ENCODE measurements around the gene LARP4B.

GRCh38 chr10:855671-856070, 75.8 kb downstream of the LARP4B start:
- no peak for TF ChIP-seq POLR2A (IDR thresholded peaks at IDR 0.05; ENCODE audit: low read length)
- TF ChIP-seq GATA1 (IDR thresholded peaks at IDR 0.05; ENCODE audit: low read depth, low read length), result no peak

All from erythroblast (primary cell).